ENCODE measurements around the gene CDC42EP5.
A peak's percentile ranks its signal among the peaks of the same experiment; 100 is the strongest.
"Not testable (repeated sequence)": the region's sequence is repeated elsewhere in the genome, so short reads cannot be mapped to it uniquely, and the experiment has no call there.

The CDC42EP5 gene

DNA sequence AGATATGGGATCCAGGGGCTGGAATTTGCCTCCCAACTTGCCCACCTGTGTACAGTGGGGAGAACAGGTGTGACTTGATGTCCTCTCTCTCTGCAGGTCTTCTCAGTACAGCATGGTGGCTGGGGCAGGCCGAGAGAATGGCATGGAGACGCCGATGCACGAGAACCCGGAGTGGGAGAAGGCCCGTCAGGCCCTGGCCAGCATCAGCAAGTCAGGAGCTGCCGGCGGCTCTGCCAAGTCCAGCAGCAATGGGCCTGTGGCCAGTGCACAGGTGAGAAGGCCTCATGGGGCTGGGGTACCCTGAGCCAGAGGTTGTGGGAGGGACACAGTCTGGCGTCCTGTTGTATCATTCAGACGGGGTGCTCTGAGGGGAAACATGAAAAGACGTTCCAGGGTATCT lies 21.1 kb downstream of the CDC42EP5 start:
- no peak for DNase-seq
- Mint-ChIP-seq H3K36me3 (ENCODE audit: low read depth) (peaks cover 90% of the 10 kb centered on the region), H3K4me1 (ENCODE audit: low read depth) (peaks cover 41% of the 10 kb centered on the region), H3K27ac (peak overlapping the region; percentile 98), H3K9me3 (no peaks in the 10 kb centered on the region), H3K27me3 (no peaks in the 10 kb centered on the region), H3K4me3 (peak overlapping the region; percentile 98)

DNA sequence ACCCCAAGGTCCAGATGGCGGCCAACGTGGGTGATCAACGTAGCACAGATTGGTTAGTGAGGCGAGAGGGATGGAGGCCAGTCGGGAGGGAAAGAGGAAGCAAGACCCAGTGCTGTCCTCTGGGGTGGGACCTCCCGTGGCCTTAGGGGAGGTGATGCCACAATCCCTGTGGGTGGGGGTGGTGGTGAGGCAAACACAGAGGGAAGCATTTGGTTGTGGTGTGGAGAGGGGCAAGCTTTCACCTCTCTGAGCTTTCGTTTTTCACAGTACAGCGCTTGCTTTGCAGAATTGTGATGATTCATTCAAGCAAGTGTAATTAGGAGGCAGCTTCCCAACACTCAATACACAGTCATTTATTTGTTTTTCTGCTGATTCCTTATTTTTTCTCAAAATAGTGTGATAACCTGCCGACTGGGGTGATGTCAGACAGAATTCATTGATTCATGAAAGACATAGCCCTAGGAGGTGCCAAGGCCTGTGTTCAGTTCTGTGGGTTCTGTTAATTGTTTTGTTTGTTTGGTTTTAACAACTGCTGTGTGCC lies 21.7 kb downstream of the CDC42EP5 start:
- Mint-ChIP-seq H3K27ac (peak overlapping the region; percentile 98), H3K9me3 (no peaks in the 10 kb centered on the region), H3K4me1 (ENCODE audit: low read depth) (peaks cover 44% of the 10 kb centered on the region), H3K36me3 (ENCODE audit: low read depth) (peaks cover 85% of the 10 kb centered on the region), H3K27me3 (no peaks in the 10 kb centered on the region), H3K4me3 (peak overlapping the region; percentile 98)
- DNase-seq = peak; percentile 26

DNA sequence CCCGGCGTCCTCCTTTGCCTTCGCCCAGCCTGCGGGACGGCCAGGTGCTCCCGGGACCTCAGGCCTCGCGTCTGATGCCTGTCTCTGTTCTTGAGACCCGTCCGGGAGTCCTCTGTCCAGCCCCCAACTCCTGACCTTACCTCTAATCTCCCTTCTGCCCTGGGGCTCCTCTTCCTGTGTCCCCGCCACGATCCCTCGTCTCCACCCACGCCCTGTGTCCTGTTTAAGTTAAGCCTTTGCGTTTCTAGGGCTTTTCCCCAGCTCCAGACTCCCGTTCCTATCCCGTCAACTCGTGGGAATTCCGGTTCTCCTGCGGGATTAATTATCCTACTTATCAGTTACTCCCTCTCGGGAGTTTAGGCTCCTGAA lies 23.4 kb downstream of the CDC42EP5 start:
- Mint-ChIP-seq H3K36me3 (ENCODE audit: low read depth) (peaks cover 84% of the 10 kb centered on the region), H3K4me1 (ENCODE audit: low read depth) (peaks cover 48% of the 10 kb centered on the region), H3K9me3 (no peaks in the 10 kb centered on the region)

DNA sequence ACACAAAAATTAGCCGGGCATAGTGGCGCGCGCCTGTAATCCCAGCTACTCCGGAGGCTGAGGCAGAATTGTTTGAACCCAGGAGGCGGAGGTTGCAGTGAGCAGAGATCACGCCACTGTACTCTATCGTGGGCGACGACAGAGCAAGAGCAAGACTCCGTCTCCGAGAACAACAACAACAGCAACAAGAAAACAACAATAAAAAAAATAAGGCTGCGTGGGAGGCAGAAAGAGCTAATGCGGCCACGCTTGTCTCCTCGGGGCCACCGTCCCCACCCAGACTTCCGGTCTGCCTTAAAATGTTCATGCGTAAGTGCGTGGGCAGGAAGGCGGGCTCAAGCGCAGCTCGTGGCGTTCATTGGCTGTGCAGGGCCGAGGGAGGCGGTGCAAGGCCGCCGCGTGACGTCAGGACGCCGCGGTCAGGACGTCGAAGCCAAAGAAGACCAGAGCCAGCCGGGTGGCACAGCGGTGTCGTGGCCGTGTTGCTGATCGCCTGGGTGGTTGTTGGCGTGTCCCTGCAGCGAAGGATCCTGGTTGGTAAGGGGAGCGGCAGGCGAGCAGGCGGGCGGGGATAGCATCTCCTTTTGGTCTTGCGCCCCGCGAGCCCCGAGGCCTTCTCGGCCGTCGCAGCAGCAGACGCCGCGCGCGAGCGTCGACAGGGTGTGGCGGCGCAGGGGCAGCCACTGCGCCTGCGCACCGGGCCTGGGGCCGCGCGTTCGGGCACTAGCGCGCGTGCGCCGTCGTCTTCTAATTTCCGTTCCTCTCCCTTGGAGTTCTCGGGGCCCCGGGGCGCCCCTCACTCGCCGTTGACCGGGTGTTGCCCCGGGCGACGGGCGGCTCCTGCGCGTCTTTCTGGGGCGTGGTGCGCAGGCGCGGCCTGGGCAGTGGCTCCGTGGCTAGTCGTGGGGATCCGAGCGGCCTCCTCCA lies 24.1 kb downstream of the CDC42EP5 start, which contains the start of gene LENG8:
TSS of gene LENG8 (plus strand) at position 426 of the 927 bp plus-strand sequence. CDS start 2,146 bp downstream, outside the sequence.
- Mint-ChIP-seq H3K9me3 (no peaks in the 10 kb centered on the region), H3K4me3 (peak within 1 kb of the TSS; percentile 98), H3K36me3 (ENCODE audit: low read depth) (peaks cover 83% of the 10 kb centered on the region), H3K27ac (peak within 1 kb of the TSS; percentile 98), H3K4me1 (ENCODE audit: low read depth) (peaks cover 48% of the 10 kb centered on the region), H3K27me3 (no peaks in the 10 kb centered on the region)
- DNase-seq = peak; percentile 99

More for the DNA sequence above, 23.4 kb downstream of the CDC42EP5 start:
- DNase-seq = no peak
- Mint-ChIP-seq H3K27ac (peak overlapping the region; percentile 98), H3K4me3 (peak overlapping the region; percentile 98), H3K27me3 (no peaks in the 10 kb centered on the region)

DNA sequence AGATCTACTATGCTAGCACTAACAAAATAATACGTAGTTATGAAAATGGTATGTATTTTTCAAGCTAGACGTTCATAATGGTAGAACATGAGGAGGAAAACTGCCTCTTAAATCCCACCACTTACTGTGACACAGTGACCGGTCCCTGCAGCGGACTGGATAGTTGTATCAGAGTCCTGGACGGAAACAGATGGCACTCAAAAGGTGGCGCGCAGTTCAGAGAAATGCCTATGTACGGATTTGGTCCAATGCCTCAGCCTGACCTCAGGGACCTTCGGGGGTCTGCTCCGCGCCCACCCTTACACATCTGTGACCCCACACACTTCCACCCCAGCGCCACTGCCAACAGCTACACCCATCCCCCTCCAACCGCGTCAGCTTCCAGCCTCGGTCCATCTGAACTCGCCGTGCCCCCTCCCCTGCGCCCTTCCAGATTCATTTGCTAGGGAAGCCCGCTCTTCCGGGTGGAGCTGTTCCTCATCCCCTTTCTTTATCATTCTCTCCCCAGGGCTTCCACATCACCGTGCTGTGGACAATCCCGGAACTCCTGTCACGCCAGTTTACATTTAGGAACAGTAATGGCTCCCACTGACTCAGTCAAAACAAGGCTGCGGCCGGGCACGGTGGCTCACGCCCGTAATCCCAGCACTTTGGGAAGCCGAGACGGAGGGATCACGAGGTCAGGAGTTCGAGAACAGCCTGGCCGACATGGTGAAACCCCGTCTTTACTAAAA lies 24.9 kb downstream of the CDC42EP5 start:
- H3K4me1 Mint-ChIP-seq (ENCODE audit: low read depth) = peaks cover 48% of the 10 kb centered on the region
- H3K4me3 Mint-ChIP-seq = peak overlapping the region; percentile 98
- no peaks in the 10 kb centered on the region for H3K27me3 Mint-ChIP-seq
- H3K27ac Mint-ChIP-seq = peak overlapping the region; percentile 98
- no peak for DNase-seq
- H3K36me3 Mint-ChIP-seq (ENCODE audit: low read depth) = peaks cover 78% of the 10 kb centered on the region
- H3K9me3 Mint-ChIP-seq = no peaks in the 10 kb centered on the region

DNA sequence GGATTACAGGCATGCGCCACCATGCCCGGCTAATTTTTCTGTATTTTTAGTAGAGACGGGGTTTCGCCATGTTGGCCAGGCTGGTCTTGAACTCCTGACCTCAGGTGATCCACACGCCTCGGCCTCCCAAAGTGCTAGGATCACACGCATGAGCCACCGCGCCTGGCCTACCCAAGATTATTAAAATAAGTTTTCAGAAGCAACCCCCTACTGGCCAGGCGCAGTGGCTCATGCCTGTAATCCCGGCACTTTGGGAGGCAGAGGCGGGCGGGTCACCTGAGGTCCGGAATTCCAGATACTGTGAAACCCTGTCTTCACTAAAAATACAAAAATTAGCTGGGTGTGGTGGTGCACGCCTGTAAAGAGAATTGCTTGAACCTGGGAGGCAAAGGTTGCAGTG lies 26.7 kb downstream of the CDC42EP5 start:
- H3K27me3 Mint-ChIP-seq, DNase-seq, H3K27ac Mint-ChIP-seq, H3K4me3 Mint-ChIP-seq, H3K9me3 Mint-ChIP-seq: not testable (repeated sequence)
- Mint-ChIP-seq H3K36me3 (ENCODE audit: low read depth) (peaks cover 73% of the 10 kb centered on the region), H3K4me1 (ENCODE audit: low read depth) (peaks cover 32% of the 10 kb centered on the region)

DNA sequence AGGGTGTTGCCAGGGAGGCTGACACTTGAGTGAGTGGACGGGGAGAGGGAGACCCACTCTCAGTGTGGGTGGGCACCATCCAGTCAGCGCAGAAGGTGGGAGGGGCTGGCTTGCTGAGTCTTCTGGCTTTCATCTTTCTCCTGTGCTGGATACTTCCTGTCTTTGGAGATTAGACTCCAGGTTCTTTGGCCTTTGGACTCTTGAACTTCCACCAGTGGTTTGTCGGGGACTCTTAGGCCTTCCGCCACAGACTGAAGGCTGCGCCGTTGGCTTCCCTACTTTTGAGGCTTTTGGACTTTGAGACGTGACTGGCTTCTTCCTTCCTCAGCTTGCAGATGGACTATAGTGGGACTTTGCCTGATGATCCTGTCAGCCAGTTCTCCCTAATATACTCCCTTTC lies 28.4 kb downstream of the CDC42EP5 start:
- H3K27ac Mint-ChIP-seq = no peak overlapping the region
- no peaks in the 10 kb centered on the region for H3K27me3 Mint-ChIP-seq
- H3K9me3 Mint-ChIP-seq = no peaks in the 10 kb centered on the region

DNA sequence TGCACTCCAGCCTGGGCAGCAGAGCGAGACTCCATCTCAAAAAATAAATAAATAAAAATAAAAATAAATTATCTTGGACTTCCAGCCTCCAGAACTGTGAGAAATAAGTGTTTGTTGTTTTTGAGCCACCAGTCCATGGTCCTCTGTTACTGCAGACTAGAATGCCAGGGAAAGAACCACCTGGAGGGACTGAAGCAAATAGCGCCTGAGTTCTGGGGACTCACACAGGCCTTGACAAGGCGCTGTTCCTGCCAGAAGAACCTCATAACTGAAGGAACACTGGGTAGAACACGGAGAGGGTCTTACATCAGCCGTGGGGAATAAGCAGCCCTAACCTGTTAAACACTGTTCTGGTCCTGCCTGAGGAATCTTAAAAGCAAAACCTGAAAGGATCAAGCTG lies 32.5 kb downstream of the CDC42EP5 start:
- DNase-seq = no peak
- Mint-ChIP-seq H3K4me3 (no peak overlapping the region), H3K27me3 (no peaks in the 10 kb centered on the region), H3K4me1 (ENCODE audit: low read depth) (peaks cover 11% of the 10 kb centered on the region), H3K27ac (no peak overlapping the region), H3K9me3 (no peaks in the 10 kb centered on the region), H3K36me3 (ENCODE audit: low read depth) (peaks cover 61% of the 10 kb centered on the region)

More for the DNA sequence above, 28.4 kb downstream of the CDC42EP5 start:
- peaks cover 70% of the 10 kb centered on the region for H3K36me3 Mint-ChIP-seq (ENCODE audit: low read depth)
- DNase-seq = no peak
- no peak overlapping the region for H3K4me3 Mint-ChIP-seq
- peaks cover 20% of the 10 kb centered on the region for H3K4me1 Mint-ChIP-seq (ENCODE audit: low read depth)

DNA sequence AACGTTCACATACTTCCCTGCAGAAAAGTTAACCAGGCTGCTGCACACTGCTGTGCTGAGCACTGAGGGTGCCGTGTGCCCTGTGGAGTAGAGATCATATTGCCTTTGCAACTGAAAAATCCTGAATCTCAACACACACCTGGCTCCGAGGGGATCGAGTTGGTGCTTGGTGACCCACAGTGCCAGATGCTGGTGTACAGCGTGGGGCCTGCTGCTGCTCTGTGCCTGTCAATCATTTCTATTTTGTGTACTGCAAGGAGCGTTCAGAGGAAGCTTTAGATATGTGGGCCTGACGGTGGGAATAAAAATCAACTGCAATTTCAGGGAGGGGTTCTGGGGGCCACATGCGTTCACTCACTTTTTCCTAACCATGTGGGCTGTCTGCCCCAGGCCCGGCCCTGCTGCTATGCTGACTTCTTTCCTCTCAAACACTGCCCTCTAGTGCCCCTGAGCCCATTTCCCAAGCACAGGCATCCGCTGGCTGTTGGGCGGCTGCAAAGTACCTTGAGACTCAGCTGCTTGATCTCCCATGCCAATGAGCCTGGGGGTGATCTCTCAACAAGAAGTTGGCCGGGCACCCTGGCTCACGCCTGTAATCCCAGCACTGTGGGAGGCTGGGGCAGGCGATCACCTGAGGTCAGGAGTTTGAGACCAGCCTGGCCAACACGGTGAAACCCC lies 33.8 kb downstream of the CDC42EP5 start:
- H3K4me3 Mint-ChIP-seq = no peak overlapping the region
- H3K4me1 Mint-ChIP-seq (ENCODE audit: low read depth) = peaks cover 20% of the 10 kb centered on the region
- no peaks in the 10 kb centered on the region for H3K27me3 Mint-ChIP-seq
- H3K36me3 Mint-ChIP-seq (ENCODE audit: low read depth) = peaks cover 51% of the 10 kb centered on the region
- DNase-seq = no peak
- H3K27ac Mint-ChIP-seq = peak overlapping the region; percentile 37
- no peaks in the 10 kb centered on the region for H3K9me3 Mint-ChIP-seq

DNA sequence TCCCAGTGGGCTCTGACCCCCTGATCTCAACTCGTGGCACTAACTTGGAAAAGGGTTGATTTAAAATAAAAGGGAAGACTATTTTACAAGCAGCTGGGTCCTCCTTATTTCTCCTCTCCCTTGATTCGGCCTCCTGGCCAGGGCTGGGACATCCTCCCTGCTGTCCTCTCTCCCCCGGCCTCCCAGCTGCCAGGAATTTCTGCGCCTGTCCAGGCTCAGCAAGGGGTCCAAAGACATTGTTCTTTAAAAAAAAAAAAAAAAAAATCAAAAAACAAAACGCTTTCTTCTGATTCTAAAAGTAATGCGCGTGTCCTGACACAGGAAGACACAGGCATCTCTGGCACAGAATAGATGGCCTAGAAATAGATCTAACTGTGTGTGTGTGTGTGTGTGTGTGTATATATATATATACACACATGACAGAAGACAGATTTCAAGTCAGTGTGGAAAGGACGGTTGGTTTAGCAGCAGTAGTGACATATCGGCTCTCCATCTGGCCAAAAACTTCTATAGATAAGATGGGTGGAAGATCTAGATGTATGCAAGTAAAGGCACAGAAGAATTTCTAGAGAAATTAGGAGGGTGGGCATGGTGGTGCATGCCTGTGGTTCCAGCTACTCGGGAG lies 36.4 kb downstream of the CDC42EP5 start:
- no peak overlapping the region for H3K27ac Mint-ChIP-seq
- DNase-seq = no peak

DNA sequence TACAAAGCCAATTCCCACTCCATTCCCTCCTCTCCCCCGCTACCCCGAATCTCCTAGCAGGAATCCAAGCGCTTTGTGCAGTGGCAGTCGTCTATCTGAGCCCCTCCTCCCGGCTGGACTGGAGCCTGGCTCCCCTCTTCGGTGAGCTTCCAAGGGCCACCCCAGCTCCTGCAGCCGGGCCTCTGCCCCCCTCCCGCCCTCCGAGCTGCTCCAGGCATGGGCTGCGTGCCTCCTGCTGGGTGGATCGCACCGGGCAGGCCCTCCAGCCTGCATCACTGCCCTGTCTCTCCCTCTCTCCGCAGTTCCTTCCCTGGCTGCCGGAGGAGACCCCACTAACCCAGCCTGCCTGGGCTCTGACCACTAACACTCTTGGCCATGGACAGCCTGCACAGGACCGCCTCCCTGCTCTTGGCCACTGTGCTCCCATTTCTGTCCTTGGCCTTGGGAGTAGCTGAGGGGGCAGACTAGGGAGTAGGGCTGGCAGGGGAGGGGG lies 37.0 kb downstream of the CDC42EP5 start:
- Mint-ChIP-seq H3K27me3 (no peaks in the 10 kb centered on the region), H3K4me3 (no peak overlapping the region), H3K36me3 (ENCODE audit: low read depth) (peaks cover 29% of the 10 kb centered on the region), H3K9me3 (no peaks in the 10 kb centered on the region), H3K27ac (no peak overlapping the region), H3K4me1 (ENCODE audit: low read depth) (peaks cover 24% of the 10 kb centered on the region)
- DNase-seq = no peak

More for the DNA sequence above, 36.4 kb downstream of the CDC42EP5 start:
- Mint-ChIP-seq H3K4me1 (ENCODE audit: low read depth) (peaks cover 23% of the 10 kb centered on the region), H3K4me3 (no peak overlapping the region), H3K27me3 (no peaks in the 10 kb centered on the region), H3K36me3 (ENCODE audit: low read depth) (peaks cover 32% of the 10 kb centered on the region), H3K9me3 (no peaks in the 10 kb centered on the region)

DNA sequence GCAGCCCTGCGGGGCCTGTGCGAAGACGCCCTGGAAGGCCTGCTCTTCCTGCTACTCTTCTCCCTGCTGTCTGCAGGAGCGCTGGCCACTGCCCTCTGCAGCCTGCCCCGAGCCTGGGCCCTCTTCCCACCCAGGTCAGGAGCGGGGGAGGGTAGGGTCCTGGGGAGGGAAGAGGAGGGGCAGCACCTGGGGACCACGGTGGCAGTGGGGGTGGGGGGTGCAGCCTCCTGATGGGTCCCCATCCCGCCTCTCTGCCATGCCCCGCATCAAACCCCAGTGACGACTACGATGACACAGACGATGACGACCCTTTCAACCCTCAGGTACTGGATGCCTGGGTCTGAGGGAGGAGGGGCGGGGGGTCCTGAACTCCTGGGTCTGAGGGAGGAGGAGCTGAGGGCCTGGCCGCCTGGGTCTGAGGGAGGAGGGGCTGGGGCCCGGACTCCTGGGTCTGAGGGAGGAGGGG lies 37.5 kb downstream of the CDC42EP5 start:
- peaks cover 28% of the 10 kb centered on the region for H3K4me1 Mint-ChIP-seq (ENCODE audit: low read depth)
- H3K36me3 Mint-ChIP-seq (ENCODE audit: low read depth) = peaks cover 24% of the 10 kb centered on the region
- no peaks in the 10 kb centered on the region for H3K9me3 Mint-ChIP-seq
- no peak for DNase-seq
- no peak overlapping the region for H3K27ac Mint-ChIP-seq
- H3K4me3 Mint-ChIP-seq = no peak overlapping the region
- H3K27me3 Mint-ChIP-seq = no peaks in the 10 kb centered on the region

DNA sequence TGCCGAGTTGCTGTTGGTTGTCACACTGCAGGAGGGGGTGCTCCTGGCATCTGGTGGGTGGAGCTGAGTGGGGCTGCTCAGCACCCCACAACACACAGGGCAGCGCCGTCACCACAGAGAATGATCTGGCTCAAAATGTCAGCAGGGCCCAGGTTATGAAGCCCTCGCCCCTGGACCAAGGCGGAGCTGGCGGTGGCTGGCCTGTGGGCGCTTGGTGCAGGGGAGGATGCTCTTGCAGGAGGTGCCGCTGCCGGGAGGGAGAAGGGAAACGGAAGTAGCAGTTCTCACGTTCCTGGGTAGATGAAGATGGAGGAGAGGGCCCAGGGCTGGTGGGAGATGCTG lies 38.3 kb downstream of the CDC42EP5 start:
- H3K27me3 Mint-ChIP-seq = no peaks in the 10 kb centered on the region
- H3K4me1 Mint-ChIP-seq (ENCODE audit: low read depth) = peaks cover 28% of the 10 kb centered on the region
- H3K27ac Mint-ChIP-seq = peak overlapping the region; percentile 5
- no peak for DNase-seq
- no peaks in the 10 kb centered on the region for H3K9me3 Mint-ChIP-seq
- H3K36me3 Mint-ChIP-seq (ENCODE audit: low read depth) = peaks cover 19% of the 10 kb centered on the region
- H3K4me3 Mint-ChIP-seq = no peak overlapping the region
